Peyer's patch (tissue), 4 donors: ENCODE measurements around the gene TYRP1. TPM values are rescaled to one million over a fixed set of nuclear protein-coding genes. Genes with fewer than 3 reads are reported as not detected.

Experiments used
- DNase-seq, 3 donors: peaks; one replicate each; pipeline ENCODE4 v3.0.0-alpha.2; 2017 to 2019
- H3K27ac ChIP-seq, 4 donors: fragments of 200-600 bp; sonication (generic); one replicate each; pipeline ENCODE4 v1.5.1; 2016 to 2019
- H3K27me3 ChIP-seq, 2 donors: fragments of 200-600 bp; sonication (generic); one replicate each; pipeline ENCODE4 v1.5.1; 2019
- H3K36me3 ChIP-seq, 3 donors: fragments of 200-600 bp; sonication (generic); one replicate each; pipeline ENCODE4 v1.5.1; 2016 to 2019
- H3K4me1 ChIP-seq, 4 donors: fragments of 200-600 bp; sonication (generic); one replicate each; pipeline ENCODE4 v1.5.1; 2016 to 2019
- H3K4me3 ChIP-seq, 4 donors: fragments of 200-600 bp; sonication (generic); 1 replicate in 3 of 4; 2 replicates in 1 of 4; pipeline ENCODE4 v1.5.1; 2016 to 2019; ENCODE audit warnings: mild to moderate bottlenecking in 1 of 4
- H3K9me3 ChIP-seq, 4 donors: fragments of 200-600 bp; sonication (generic); one replicate each; pipeline ENCODE4 v1.5.1; 2016 to 2019; ENCODE audit warnings: mild to moderate bottlenecking in 1 of 4
- CTCF ChIP-seq, 6 experiments: fragments of 450-650 bp in 4 of 6; fragments of 200-600 bp in 2 of 6; sonication (generic) in 1 of 6; IDR thresholded peaks; one replicate each; pipeline ENCODE4 v1.5.1; 2017 to 2019; ENCODE audit warnings: antibody characterized with exemption in 6 of 6, mild to moderate bottlenecking in 3 of 6, moderate library complexity in 1 of 6
- POLR2A ChIP-seq, 2 donors: fragments of 450-650 bp; IDR thresholded peaks; one replicate each; pipeline ENCODE4 v1.5.1; 2017; ENCODE audit warnings: antibody characterized with exemption in 2 of 2, mild to moderate bottlenecking in 2 of 2, moderate library complexity in 2 of 2
- total RNA-seq, 4 donors: library from RNA; depleted of rRNA; stranded (reverse); fragments of >200 nt; gene quantifications; one replicate each; pipeline ENCODE4 v1.1.0, GENCODE V29; 2016

TYRP1 gene
- total RNA-seq, 4 donors from 2014 or later: 0.70 to 2.5 (median 0.80) TPM; not detected in 1

GRCh38 chr9:12681620-12682019 lies 11.6 kb upstream of the TYRP1 start:
- H3K36me3 ChIP-seq: no peaks in the 10 kb centered on the region
- no peaks in the 10 kb centered on the region for H3K9me3 ChIP-seq
- no peak for DNase-seq
- H3K4me1 ChIP-seq: no peaks in the 10 kb centered on the region
- no peak for TF ChIP-seq CTCF (IDR thresholded peaks at IDR 0.05)
- TF ChIP-seq POLR2A (IDR thresholded peaks at IDR 0.05): no peak
- no peak overlapping the region for H3K27ac ChIP-seq
- no peak overlapping the region for H3K4me3 ChIP-seq
- no peaks in the 10 kb centered on the region for H3K27me3 ChIP-seq

GRCh38 chr9:12684974-12685373 lies 8.2 kb upstream of the TYRP1 start:
- Histone ChIP-seq H3K27me3 (no peaks in the 10 kb centered on the region), H3K9me3 (no peaks in the 10 kb centered on the region), H3K36me3 (no peaks in the 10 kb centered on the region), H3K27ac (no peak overlapping the region), H3K4me3 (no peak overlapping the region), H3K4me1 (no peaks in the 10 kb centered on the region)
- TF ChIP-seq POLR2A (IDR thresholded peaks at IDR 0.05) (no peak), CTCF (IDR thresholded peaks at IDR 0.05) (no peak)
- DNase-seq: no peak

GRCh38 chr9:12689233-12689632 lies 4.0 kb upstream of the TYRP1 start:
- Histone ChIP-seq H3K9me3 (no peaks in the 10 kb centered on the region), H3K27ac (no peak overlapping the region), H3K36me3 (no peaks in the 10 kb centered on the region), H3K4me3 (no peak overlapping the region), H3K4me1 (no peaks in the 10 kb centered on the region), H3K27me3 (no peaks in the 10 kb centered on the region)
- no peak for DNase-seq
- no peak for TF ChIP-seq CTCF (IDR thresholded peaks at IDR 0.05)
- no peak for TF ChIP-seq POLR2A (IDR thresholded peaks at IDR 0.05)

- Histone ChIP-seq H3K27me3 (no peaks in the 10 kb centered on the region), H3K4me3 (no peak overlapping the region), H3K9me3 (no peaks in the 10 kb centered on the region), H3K36me3 (no peaks in the 10 kb centered on the region), H3K4me1 (no peaks in the 10 kb centered on the region), H3K27ac (no peak overlapping the region)
- no peak for DNase-seq
- TF ChIP-seq CTCF (IDR thresholded peaks at IDR 0.05) (no peak), POLR2A (IDR thresholded peaks at IDR 0.05) (no peak)
Observed at GRCh38 chr9:12694013-12694412, 828 bp downstream of the TYRP1 start.

- H3K9me3 ChIP-seq: no peaks in the 10 kb centered on the region
- H3K27ac ChIP-seq: no peak overlapping the region
- no peak overlapping the region for H3K4me3 ChIP-seq
- H3K36me3 ChIP-seq: no peaks in the 10 kb centered on the region
- TF ChIP-seq CTCF (IDR thresholded peaks at IDR 0.05): no peak
- TF ChIP-seq POLR2A (IDR thresholded peaks at IDR 0.05): no peak
- H3K4me1 ChIP-seq: no peaks in the 10 kb centered on the region
- DNase-seq: no peak
- no peaks in the 10 kb centered on the region for H3K27me3 ChIP-seq
Observed at GRCh38 chr9:12695474-12695873, 2.3 kb downstream of the TYRP1 start.
